ENCODE data around the gene GRPEL2.

DNA sequence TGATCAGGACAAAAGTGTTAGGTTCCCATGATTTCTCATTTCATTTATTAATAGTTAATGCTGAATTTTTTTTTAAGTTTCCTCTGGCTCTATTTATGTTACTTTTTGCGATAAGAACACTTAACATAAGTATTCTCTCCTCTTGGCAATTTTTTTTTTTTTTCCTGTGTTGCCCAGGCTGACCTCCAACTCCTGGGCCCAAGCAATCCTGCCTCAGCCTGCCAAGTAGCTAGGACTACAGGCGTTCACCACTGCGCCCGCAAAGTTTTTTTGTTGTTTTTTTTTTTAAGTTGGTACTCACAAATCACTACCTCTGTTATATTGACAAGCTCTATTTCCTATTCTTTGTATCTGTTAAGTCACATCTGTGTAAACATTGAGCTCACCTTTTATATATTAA, 6.9 kb downstream of the GRPEL2 start:
- TF ChIP-seq EP300 (IDR thresholded peaks at IDR 0.05) (no peak), POLR2A (IDR thresholded peaks at IDR 0.05) (no peak)
- TF ChIP-seq, protein P1, sequence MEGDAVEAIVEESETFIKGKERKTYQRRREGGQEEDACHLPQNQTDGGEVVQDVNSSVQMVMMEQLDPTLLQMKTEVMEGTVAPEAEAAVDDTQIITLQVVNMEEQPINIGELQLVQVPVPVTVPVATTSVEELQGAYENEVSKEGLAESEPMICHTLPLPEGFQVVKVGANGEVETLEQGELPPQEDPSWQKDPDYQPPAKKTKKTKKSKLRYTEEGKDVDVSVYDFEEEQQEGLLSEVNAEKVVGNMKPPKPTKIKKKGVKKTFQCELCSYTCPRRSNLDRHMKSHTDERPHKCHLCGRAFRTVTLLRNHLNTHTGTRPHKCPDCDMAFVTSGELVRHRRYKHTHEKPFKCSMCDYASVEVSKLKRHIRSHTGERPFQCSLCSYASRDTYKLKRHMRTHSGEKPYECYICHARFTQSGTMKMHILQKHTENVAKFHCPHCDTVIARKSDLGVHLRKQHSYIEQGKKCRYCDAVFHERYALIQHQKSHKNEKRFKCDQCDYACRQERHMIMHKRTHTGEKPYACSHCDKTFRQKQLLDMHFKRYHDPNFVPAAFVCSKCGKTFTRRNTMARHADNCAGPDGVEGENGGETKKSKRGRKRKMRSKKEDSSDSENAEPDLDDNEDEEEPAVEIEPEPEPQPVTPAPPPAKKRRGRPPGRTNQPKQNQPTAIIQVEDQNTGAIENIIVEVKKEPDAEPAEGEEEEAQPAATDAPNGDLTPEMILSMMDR (IDR thresholded peaks at IDR 0.05) = no peak

All from ovary (tissue), 3 donors.